ENCODE measurements around the gene SASH1.
"Not testable (repeated sequence)": the region's sequence is repeated elsewhere in the genome, so short reads cannot be mapped to it uniquely, and the experiment has no call there.

The SASH1 gene

DNA sequence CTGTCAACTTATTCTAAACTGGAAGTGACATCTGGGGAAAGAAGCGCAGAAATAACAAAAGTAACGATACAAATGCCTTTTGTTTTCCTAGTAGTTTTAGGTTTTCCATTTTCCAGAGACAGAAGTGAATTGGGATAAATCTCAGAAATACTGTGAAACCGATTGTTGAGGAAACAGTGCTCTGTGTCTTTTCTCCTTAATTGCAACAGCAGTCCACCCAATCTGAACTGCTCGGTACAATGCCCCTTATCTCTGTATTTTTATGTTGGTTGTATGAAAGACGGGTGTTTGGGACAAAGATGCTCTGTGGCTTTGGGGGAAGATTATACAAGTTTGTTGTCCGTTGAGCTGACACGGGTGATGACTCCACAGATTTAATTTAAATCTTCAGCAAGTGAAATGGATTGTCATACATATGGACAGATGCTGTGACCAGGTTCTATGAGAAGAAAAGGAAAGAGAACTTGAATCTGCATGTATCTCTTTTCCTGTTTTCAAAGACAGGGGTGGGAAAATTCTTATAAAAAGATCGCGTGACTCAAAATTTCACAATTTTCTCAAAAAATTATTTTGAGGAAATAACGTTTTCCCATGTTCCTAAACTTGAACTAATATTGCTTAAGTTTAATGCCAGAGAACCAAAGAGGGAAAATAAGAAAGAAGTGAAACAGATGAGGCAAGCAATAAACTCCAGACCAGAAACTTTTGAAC, 41.2 kb downstream of the SASH1 start:
- ChIA-PET POLR2A (no interaction called here), CTCF (no interaction called here)
- TF ChIP-seq, protein P1, sequence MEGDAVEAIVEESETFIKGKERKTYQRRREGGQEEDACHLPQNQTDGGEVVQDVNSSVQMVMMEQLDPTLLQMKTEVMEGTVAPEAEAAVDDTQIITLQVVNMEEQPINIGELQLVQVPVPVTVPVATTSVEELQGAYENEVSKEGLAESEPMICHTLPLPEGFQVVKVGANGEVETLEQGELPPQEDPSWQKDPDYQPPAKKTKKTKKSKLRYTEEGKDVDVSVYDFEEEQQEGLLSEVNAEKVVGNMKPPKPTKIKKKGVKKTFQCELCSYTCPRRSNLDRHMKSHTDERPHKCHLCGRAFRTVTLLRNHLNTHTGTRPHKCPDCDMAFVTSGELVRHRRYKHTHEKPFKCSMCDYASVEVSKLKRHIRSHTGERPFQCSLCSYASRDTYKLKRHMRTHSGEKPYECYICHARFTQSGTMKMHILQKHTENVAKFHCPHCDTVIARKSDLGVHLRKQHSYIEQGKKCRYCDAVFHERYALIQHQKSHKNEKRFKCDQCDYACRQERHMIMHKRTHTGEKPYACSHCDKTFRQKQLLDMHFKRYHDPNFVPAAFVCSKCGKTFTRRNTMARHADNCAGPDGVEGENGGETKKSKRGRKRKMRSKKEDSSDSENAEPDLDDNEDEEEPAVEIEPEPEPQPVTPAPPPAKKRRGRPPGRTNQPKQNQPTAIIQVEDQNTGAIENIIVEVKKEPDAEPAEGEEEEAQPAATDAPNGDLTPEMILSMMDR (IDR thresholded peaks at IDR 0.05; ENCODE audit: control extremely low read depth, extremely low read depth, low read depth, missing control alignments), result no peak
- no peak for DNase-seq (ENCODE audit: extremely low spot score)

GRCh38 chr6:148385379-148385778, 42.7 kb downstream of the SASH1 start:
- DNase-seq (ENCODE audit: extremely low spot score), result no peak
- CTCF ChIA-PET, result interaction anchor here (1.0 to 1.2 kb wide), 2 partner anchors 8 to 10 kb away, joined by 3 read pairs; no protein-coding TSS in a partner anchor

DNA sequence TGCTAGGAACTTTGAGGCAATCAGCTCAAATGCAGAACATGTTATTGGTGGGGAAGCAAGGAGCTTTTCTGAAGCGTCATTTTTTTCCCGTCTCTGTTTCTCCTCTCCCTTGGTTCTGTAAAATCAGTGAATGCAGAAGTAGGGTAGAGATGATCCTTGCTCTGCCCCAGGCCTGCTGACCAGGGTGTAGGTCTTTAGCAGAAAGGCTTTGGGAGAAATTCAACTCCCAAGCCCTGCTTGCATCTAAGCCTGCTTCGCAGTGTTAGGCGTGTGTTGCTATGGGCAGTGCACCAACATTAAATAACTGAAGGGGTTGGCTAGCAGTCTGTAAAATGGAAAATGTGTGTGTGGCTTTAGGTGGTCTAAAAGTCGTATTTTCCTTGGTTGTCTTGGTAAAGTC, 45.9 kb downstream of the SASH1 start:
- ChIA-PET CTCF (no interaction called here), POLR2A (no interaction called here)
- DNase-seq (ENCODE audit: extremely low spot score), result no peak
- TF ChIP-seq, protein P1 (IDR thresholded peaks at IDR 0.05; ENCODE audit: control extremely low read depth, extremely low read depth, low read depth, missing control alignments), result no peak

More at GRCh38 chr6:148385379-148385778, 42.7 kb downstream of the SASH1 start:
- TF ChIP-seq, protein P1 (IDR thresholded peaks at IDR 0.05; ENCODE audit: control extremely low read depth, extremely low read depth, low read depth, missing control alignments), result no peak
- POLR2A ChIA-PET, result no interaction called here

DNA sequence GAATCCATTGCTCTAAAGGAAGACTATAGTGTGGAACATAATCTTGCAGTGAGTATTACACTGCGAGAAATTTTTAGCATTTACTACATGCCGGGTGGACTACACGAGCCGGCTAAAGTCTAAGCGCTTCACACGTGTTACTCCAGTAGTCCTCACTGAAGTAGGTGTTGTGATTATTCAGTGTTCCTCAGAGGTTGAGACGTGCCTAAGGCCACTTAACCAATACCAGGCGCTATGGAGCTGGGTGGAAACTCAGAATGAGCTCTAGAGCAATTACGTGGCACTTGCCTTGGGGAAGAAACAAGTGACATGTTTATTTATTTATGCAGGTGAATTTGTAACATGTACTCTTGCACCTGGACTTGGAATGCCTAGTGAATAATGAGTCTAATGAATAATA, 46.4 kb downstream of the SASH1 start:
- DNase-seq (ENCODE audit: extremely low spot score), result no peak
- ChIA-PET CTCF (no interaction called here), POLR2A (no interaction called here)
- TF ChIP-seq, protein P1 (IDR thresholded peaks at IDR 0.05; ENCODE audit: control extremely low read depth, extremely low read depth, low read depth, missing control alignments), result no peak

DNA sequence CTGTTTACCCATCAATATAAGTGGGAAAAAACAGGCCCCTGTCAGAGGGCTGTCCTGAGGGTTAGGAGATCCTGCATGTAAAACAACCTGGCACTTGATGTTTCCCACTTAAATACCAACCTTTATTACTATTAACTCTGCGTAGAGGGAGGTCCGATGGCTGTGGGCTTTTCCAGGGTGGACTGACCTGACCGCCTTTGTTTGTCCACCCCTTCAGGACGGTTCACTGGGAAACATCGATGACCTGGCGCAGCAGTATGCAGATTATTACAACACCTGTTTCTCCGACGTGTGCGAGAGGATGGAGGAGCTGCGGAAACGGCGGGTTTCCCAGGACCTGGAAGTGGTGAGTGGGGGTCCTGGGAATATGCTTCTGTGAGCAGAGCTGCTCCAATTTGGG, 47.3 kb downstream of the SASH1 start:
- ChIA-PET CTCF (no interaction called here), POLR2A (no interaction called here)
- TF ChIP-seq, protein P1 (IDR thresholded peaks at IDR 0.05; ENCODE audit: control extremely low read depth, extremely low read depth, low read depth, missing control alignments), result no peak

GRCh38 chr6:148392127-148392526, 49.5 kb downstream of the SASH1 start:
- DNase-seq (ENCODE audit: extremely low spot score); CTCF ChIA-PET; POLR2A ChIA-PET: not testable (repeated sequence)

More for the DNA sequence above, 47.3 kb downstream of the SASH1 start:
- no peak for DNase-seq (ENCODE audit: extremely low spot score)

DNA sequence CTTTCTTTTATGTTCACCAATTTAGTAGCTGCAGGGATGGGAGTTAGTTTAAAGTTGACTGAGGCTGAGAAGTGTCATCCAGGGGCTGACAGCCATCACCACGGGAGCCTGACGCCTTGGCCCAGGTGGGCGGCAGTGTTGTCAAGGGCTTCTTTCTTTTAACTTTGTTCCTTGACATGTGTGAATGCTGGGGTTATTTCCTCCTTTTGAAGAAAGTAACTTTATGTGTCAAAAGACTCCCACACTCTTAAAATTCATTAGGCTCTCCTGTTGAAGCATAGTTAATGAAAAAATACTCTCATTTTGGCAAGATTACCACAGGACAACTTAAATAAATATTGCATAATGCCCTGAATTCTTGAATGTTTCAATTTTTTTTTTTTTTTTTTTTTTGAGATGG, 50.0 kb downstream of the SASH1 start:
- POLR2A ChIA-PET, result no interaction called here

More for the DNA sequence above, 50.0 kb downstream of the SASH1 start:
- TF ChIP-seq, protein P1 (IDR thresholded peaks at IDR 0.05; ENCODE audit: control extremely low read depth, extremely low read depth, low read depth, missing control alignments), result no peak
- CTCF ChIA-PET, result no interaction called here
- DNase-seq (ENCODE audit: extremely low spot score), result no peak

Measured in GM10248 (cell line).